GM12873 (cell line): ENCODE results near the gene THNSL1.

Experiments used
- TF ChIP-seq, protein P1 (sequence below): IDR thresholded peaks from 2 replicates; pipeline ENCODE4 v1.5.1; 2012; ENCODE audit warnings: low read depth, mild to moderate bottlenecking, moderate library complexity, low read length, control low read depth; ENCODE audit not compliant: insufficient read depth; ENCODE audit errors: missing control alignments

Gene THNSL1

GRCh38 chr10:25047591-25048301 lies 31.3 kb downstream of the THNSL1 start:
- TF ChIP-seq, protein P1, sequence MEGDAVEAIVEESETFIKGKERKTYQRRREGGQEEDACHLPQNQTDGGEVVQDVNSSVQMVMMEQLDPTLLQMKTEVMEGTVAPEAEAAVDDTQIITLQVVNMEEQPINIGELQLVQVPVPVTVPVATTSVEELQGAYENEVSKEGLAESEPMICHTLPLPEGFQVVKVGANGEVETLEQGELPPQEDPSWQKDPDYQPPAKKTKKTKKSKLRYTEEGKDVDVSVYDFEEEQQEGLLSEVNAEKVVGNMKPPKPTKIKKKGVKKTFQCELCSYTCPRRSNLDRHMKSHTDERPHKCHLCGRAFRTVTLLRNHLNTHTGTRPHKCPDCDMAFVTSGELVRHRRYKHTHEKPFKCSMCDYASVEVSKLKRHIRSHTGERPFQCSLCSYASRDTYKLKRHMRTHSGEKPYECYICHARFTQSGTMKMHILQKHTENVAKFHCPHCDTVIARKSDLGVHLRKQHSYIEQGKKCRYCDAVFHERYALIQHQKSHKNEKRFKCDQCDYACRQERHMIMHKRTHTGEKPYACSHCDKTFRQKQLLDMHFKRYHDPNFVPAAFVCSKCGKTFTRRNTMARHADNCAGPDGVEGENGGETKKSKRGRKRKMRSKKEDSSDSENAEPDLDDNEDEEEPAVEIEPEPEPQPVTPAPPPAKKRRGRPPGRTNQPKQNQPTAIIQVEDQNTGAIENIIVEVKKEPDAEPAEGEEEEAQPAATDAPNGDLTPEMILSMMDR: no peak

GRCh38 chr10:25048450-25048849 lies 32.0 kb downstream of the THNSL1 start:
- TF ChIP-seq, protein P1: no peak

GRCh38 chr10:25049966-25050365 lies 33.6 kb downstream of the THNSL1 start:
- TF ChIP-seq, protein P1: no peak

GRCh38 chr10:25050402-25050801 lies 34.0 kb downstream of the THNSL1 start:
- TF ChIP-seq, protein P1: no peak

GRCh38 chr10:25052012-25052411 lies 35.6 kb downstream of the THNSL1 start:
- TF ChIP-seq, protein P1: no peak

GRCh38 chr10:25056726-25057125 lies 40.3 kb downstream of the THNSL1 start:
- TF ChIP-seq, protein P1: no peak

DNA sequence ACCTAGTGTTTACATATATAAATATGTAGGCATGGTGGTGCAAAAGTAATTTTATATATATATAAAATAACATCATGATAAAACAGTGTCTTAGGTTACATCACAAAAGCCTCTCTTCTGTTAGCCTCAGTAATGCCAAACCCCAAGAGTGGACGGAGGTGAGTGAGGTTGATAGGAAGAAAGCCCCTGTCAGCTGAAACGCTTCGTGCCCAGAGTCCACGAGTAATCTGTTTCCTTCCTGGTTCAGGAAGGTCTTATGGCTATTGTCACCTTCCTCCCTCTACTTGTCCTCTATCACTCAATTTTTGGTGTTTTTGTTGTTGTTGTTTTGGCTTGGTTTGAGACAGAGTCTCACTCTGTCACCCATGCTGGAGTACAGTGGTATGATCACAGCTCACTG lies 41.5 kb downstream of the THNSL1 start:
- TF ChIP-seq, protein P1: no peak
